HG03135 (cell line): Measurements from ENCODE around the gene ARHGAP21.
A peak's percentile ranks its signal among the peaks of the same experiment; 100 is the strongest.

Source experiments
- ATAC-seq: cut with Tn5 transposase; IDR thresholded peaks from one replicate; pipeline ENCODE4 v1.9.1; 2021; ENCODE audit warnings: mild to moderate bottlenecking, moderate library complexity; ENCODE audit not compliant: unreplicated experiment

Gene ARHGAP21

DNA sequence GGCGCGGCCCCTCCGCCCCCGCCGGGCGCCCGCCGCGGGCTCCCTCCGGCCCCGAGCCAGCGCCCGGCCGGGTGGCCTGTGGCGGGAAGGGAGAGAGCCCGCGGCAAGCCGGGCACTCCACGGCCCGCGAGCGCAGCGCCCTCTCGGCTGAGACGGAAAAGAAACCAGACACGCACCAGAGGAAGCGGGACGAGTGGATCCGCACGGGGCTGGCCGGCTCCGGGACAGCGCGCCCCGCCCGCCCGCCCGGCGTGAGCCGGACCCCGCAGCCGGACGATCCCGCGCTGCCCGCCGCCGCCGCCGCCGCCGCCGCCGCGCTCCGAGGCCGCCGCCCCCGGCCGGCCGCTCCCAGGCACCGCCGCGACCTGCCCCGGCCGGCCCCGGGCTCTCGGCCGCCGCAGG, 300 bp downstream of the ARHGAP21 start:
- ATAC-seq = peak; percentile 18

DNA sequence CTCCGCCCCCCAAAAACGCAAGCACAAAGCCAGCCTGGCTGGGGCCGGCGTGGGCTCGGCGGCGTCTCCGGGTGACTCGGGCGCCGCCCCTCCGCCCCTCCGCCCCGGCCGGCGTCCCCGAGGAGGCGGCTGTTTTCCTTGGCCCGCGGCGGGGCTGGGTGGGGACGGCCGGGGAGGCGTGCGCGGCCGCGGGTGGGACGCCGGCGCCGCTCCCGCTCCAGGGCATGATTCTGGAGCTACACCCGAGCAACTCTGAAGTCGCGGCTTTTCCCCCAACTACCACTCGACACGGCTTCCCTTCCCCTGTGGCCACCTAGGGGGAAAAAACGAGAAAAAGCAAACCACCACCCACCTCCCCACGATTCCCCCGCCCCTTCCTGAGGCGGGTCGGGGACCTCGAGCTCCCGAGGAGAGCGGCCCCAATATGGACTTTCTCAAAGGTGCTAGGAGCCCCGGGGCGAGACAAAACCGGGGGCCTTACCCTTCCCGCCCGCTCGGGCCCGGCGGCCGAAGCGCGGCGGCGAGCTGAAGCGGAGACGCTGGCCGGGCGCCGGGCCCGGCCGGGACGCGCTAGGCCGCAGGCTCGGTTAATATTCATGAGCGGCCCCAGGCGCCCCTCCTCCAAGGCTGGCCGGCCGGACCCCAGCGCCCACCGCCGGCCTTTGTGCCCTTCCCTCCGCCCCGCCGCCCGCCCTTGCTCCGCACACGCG, 856 bp downstream of the ARHGAP21 start:
- ATAC-seq = peak; percentile 22

DNA sequence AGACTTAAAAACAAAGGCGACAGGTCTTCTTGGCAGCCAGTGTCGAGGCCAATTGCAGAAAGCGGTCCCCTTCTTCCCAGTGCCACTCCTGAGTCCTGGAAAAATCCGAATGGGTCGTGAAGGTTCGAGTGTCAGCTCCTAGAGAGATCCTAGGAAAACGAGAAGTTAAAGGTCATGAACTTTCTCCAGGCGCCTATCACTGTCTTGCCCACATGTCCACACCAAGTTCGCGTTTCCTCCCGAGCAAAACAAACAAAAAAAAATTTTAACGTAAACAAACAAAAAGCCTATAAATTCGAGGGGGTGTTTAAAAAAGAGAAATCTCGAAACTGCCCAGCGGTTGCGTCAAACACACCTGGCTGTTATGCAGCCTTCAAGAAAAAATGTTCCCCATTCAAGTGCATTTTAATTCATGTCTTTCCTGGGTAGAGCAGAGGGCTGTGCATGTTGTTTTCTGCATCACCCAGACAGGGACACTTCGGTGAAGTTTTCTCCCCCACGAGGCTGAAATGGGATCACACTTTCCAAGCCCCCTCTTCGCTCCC, 1.5 kb downstream of the ARHGAP21 start:
- peak; percentile 0 for ATAC-seq

DNA sequence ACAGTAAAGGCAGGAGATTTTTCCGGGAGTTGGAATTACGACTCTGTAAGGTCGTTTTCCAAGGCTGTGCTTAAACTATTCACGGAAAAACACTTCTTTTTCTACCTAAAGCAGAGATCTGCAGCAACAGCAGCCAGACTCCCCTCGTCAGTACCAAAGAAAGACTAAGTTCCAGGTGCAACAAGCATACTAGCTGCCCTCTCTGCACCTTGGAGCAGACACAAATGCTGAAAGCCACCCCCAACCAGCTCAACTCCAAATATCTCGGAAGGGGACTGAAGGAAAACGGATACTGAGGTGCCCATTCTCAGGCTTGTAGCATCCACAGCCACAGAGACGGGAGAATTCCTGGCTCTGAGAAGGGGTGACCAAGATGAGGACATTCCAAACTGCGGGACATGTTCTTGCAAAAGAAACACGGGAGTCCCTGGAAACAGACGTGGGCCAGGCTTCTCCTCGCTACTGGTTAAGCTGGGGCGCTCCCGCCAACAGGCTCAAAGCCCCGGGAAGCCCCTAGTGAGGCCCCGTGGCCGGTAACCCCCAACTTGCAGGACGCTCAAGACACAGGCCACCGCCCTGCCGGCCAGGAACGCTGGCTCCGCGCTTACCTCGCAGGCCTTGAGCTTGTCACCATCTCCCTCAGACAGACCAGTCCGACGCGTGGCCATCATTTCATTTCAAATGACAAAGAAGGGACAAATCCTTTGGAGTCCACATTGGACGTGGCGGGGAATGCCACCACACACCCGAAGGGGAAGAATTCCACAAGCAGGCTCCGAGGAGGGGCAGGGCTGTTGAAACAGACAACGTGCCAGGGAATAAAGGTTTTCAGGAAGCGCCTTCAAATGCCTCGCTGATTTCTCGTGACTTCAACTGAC, 2.2 kb downstream of the ARHGAP21 start:
- no peak for ATAC-seq

DNA sequence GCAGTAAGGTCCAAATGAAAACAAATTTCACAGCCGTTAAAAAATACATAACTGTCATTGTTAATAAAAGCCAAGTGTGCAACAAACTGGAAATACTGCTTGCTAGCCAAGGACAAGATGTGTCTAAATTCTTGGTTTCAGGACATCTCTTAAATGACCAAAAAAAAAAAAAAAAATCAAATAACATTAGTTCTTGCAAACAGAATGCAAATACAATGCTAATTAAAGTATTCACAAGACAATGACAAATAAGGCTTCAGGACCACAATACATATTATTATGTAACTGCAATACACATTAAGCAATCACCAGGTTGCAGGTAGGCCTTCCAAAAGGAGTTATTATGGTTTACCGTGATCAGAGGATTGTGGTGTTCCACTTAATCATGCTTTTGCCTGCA, 3.6 kb downstream of the ARHGAP21 start:
- no peak for ATAC-seq

DNA sequence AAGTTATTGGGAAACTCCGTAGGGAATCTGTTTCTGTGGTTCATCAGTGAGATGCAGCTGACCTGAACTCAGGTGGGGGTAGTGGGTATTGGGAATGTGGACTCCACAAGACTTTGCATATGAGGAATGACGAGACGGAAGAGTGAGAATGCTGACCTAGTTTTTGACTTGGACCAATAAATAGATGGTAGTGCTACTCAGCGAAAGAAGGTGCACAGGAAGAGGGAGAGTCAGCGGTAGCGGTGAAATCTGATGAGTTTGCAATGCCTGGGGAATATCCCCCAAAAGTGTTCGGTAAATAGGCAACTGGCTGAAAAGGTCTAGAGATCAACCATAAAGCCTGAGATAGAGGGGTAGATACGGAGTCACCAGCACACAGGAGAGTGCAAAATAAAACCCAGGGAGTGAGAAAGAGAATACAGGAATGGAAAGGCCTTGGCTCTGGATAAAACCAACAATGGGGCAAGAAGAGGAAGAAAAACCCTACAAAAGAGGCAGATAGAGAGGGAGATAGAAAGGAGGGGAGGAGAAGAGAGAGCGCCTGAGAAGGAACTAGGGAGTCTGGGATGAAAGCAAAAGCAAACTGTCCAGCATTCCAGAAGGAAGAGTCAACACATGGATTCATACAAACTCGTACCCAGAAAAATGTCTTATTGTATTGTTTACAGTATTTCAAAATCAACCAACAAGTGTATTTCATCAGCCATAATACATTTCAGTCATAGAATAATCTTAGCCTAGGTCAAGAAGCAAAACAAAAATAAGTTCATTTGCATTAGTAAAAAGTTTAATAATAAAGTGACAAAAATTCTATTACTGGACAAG, 5.4 kb downstream of the ARHGAP21 start:
- no peak for ATAC-seq

DNA sequence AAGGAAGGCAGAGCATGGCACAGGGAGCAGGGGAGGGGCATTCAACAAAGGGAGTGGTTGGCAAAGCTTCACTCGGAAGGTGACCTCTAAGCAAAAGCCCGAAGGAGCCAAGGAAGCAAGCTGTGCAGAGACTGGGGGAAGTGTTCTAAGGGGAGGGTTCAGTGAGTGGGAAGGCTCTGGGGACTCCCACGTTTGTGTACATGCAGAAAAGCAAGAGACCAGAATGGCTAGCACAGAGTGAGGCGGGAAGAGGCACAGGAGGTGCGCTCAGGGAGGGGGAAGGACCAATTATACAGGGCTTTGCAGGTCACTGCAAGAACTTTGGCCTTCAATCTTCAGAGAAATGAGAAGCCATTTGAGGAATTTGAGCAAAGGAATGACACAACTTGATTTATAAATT, 7.4 kb downstream of the ARHGAP21 start:
- no peak for ATAC-seq

DNA sequence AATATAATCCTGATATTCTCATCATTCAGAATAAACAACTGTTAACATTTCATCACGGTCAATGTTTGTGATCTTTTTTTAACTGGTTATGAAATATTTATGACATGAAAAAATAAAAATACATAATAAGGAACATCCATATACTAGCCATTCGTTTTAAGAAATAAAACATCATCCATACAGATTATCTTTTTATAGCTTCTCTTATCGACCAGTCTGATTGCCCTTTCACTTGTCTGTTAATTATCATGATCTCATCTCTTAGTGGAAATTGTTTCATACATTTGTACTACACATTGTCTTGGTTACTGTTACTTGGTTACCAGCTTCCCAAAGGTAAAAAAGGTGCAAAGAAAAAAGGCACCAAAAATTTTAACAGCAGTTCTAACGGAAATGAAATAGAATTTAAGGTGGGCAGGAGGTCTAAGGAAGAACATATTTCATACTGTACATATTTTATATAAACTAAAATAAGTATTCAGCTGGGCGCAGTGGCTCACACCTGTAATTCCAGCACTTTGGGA, 8.4 kb downstream of the ARHGAP21 start:
- ATAC-seq = no peak

DNA sequence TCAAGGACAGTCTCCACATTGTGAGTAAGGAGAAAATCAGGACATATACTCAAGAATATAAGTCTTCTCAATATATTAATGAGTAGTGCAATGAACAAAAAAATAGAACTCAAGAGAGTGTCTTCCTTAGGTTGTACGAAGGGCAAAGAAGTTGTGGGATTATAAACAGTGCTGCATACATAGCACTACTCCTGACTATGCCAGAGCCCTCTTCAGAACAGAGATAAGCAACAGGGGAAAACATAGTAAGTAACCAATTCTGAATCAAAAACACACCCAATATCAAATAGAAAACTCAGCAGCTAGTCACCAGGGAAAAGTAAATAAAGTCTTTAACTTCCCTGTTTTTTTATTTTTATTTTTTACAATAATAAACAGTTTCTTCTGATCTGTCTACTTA, 10.6 kb downstream of the ARHGAP21 start:
- no peak for ATAC-seq

DNA sequence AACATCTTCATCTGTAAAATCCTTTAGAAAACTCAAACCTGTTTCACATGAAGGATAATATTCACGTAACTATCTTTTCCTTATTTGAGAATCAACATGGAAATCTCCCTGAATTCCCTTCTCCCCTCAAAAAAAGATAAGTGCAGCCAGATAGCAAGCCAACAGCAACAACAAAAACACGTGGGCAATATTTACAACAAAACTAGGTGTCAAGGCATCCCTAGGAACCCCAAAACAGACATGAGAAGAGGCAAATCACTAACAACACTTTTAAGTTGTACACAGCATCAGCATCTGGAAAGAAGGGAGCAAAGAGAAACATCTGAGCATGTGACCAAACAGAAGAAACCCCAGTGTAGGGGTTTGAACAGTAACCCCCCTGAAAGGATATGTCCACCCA, 12.2 kb downstream of the ARHGAP21 start:
- no peak for ATAC-seq

DNA sequence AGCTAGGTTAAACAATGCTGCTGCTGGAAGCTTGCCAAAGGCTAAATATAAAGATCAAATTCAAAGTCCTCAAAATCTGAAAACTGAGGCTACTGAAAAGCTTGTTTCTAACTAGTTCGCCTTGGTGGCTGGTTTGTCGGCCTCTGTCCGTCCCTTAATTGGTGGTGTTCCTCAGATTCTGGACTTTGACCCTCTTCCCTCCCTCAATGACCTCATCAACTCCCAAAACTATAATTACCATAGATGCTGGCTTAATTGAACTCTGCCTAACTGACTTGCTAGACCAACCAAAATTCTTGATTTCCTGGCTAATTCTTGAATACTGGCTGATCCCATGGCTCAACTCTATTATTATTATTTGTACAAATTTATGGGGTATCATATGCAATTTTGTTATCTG, 15.6 kb downstream of the ARHGAP21 start:
- no peak for ATAC-seq

DNA sequence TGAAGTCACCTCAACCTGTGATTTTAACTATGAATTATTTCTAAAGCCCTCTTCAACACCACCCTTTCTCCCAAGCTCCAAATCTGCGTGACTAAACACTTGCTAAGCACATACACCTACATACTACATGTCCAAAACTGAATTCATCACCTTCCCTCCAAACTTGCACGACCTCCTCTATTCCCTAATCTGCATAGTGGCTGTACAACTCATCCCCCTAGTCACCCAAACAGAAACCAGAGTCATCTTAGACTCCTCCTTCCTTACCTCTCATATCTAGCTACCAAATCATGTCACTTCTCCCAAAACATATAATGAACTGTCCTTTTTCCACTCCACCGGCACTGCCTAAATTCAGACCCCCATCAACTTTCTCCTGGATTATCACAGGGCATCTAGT, 16.2 kb downstream of the ARHGAP21 start:
- peak; percentile 54 for ATAC-seq

DNA sequence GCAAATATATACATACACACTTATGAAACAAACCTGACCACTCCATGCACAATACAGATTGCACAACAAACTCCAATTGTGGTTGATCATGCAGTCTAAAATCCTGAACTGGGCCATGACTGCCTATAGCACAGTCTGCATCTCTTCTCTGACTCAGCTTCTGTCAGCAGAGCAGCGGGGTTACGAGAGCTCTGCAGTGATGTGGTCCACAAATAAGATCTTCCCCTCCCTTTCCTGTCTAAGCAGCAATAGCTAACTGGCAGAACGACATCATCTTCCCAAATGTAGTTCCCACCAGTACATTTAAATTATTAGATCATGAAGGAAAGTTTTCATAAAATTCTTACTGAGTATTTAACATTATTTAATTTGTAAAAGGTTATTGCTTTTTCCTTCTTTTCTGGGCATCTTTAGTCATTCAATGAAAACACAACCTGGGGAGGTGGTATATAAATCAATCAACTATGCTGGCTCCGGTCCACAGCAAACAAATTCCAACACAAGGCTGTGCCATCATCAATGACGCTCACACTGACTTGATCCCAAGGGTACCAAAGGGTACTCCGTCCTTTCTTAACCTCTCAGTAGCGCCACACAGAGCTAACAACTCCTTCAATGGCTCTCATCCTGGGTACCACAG, 17.1 kb downstream of the ARHGAP21 start:
- peak; percentile 47 for ATAC-seq

DNA sequence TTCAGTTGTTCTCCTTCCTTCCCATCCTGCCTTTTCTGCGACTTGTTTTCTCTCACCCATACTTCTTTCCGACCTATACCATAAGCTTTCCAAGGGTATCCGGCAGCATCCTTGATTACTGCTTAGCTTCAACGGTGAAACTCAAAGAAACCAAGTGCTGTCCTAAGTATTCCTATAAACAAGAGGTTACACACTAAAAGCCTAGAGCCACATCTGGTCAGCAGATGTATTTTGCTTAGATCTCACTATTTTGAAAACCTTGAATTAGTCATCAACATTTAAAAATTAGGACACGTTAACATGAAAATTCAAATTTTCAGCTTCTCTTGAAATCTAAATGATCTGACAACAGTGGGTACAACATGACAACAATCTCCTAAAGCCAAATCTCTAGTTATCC, 20.0 kb downstream of the ARHGAP21 start:
- ATAC-seq = no peak

DNA sequence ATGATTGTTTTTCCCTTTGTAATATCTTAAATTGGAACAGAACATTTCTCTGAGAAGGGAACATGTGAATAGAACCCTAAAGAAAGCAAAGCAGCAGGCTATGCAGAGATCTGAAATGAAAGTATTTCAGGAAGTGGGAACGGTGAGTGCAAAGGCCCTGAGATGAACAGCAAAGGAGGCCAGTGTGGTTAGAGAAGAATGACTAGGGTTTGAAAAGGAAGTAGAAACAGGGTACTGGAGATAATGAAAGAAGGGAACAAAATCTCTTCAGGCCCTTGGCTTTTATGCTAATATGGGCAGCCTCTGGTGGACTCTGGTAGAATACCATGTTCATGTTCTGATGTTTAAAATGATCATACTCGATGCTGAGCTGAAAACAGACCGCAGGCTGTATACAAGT, 22.2 kb downstream of the ARHGAP21 start:
- peak; percentile 93 for ATAC-seq

DNA sequence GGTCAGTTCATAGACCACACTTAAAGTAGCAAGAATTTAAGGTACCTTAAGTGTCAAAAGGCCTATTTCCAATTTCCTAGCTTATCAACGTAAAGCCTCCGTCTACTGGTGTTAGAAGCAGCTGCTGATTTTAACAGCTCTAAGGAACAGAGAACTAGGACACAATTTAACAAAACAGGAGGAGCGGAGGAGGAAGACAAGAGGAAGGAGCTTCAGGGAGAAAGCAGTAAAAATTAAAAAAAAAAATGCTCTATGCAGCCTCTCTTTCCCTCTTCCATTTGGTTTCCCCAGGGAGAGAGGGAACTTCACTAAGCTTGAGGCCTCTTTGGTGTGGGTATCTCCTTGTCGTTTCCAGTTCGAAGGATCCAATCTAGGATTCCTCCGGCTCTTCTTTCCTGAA, 22.7 kb downstream of the ARHGAP21 start:
- no peak for ATAC-seq

DNA sequence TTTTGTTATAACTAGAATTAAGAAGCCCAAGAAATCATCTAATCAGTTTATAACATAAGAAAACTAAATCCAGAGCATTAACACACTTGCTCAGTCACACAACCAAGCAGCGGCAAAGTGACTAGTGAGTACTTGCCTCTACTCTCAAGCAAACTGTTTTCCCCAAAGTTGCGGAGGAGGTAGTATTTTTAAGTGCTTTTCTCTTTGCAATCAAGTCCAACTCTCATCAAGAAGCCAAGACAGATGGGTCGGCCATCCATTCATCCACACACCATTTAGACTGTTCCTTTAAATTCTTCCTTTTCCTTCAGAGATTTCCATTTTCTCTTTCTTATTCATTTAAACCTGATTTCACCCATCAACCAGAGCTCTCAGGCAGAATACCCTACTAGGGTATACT, 25.4 kb downstream of the ARHGAP21 start:
- ATAC-seq = no peak

DNA sequence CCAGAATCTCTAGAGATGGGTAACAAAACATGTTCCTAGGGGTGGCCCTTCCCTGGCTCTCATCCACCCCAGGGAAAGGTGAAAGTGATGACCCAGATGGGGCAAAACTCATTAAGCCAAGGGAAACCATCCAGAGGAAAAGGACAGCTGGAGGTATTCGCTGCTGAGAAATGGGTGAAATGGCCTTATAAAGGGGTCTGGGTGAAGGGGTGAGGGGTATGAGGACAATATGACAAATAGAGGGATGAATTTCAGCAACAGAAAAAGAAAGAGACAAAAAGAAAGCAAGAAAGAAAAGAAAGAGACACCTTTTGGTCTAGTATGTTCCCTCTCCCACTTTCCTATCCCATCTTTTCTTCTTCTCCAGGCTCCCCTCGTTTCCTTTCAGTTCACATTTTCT, 26.6 kb downstream of the ARHGAP21 start:
- ATAC-seq = no peak

DNA sequence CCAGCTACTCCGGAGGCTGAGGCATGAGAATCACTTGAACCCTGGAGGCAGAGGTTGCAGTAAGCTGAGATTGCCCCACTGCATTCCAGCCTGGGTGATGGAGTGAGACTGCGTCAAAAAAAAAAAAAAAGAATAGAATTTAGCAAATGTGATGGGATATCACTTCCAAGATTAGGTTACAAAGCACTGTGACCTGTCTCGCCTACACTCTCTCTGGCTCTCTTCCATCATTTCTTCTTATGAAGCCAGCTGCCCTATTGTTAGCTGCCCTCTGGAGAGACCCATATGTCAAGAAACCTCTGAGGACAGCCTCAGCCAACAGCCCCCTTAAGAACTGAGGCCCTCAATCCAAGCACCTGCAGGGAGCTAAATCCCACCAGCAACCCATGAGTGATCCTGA, 28.2 kb downstream of the ARHGAP21 start:
- ATAC-seq = no peak

DNA sequence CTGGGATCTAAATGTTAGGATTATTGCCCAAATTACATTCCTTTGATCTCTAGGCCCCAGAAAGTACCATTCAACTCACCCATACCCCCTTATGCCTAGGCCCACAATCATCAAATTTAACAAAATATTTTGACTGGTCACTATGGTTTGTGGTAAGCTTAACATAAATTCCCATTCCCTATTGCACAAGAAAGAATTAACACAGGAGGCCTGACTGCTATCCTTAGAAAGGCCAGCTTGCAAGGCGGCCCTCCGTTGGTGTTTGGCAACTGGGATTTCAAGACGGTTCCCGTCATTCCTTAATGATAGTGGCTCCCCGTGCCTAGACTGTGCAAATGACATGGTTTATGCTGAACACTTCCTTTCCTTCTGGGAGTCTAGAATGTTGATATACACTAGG, 29.6 kb downstream of the ARHGAP21 start:
- ATAC-seq = no peak
